HepG2 (cell line): ENCODE results near the gene PRKCZ. TPM values are rescaled to one million over a fixed set of nuclear protein-coding genes. Genes with fewer than 3 reads are reported as not detected.

Experiments used
- ATF3 ChIP-seq: sonication (generic); formaldehyde crosslinking; IDR thresholded peaks from 2 replicates; pipeline ENCODE4 v1.4.0; 2020; ENCODE audit warnings: missing genetic modification reagents
- BRF2 ChIP-seq: sonication (generic); formaldehyde crosslinking; IDR thresholded peaks from 2 replicates; pipeline ENCODE4 v1.8.1; 2022; ENCODE audit warnings: mild to moderate bottlenecking, missing genetic modification reagents
- HNF1B ChIP-seq: sonication (generic); formaldehyde crosslinking; IDR thresholded peaks from 2 replicates; pipeline ENCODE4 v1.5.1; 2020; ENCODE audit warnings: mild to moderate bottlenecking, moderate library complexity, missing genetic modification reagents
- HNRNPL ChIP-seq: fragments of 200-400 bp; formaldehyde crosslinking; IDR thresholded peaks from 2 replicates; pipeline ENCODE4 v1.6.1; 2017; ENCODE audit warnings: mild to moderate bottlenecking, low read depth, low read length
- KAT7 ChIP-seq: IDR thresholded peaks from 2 replicates; pipeline ENCODE4 v1.6.1; 2018; ENCODE audit warnings: borderline replicate concordance, missing compliant biosample characterization
- KLF12 ChIP-seq: sonication (generic); formaldehyde crosslinking; IDR thresholded peaks from 2 replicates; pipeline ENCODE4 v1.4.0; 2020; ENCODE audit warnings: missing genetic modification reagents, borderline replicate concordance
- PLSCR1 ChIP-seq: sonication (generic); formaldehyde crosslinking; IDR thresholded peaks from 2 replicates; pipeline ENCODE4 v1.5.0; 2020; ENCODE audit warnings: missing genetic modification reagents, mild to moderate bottlenecking, borderline replicate concordance
- POLR2G ChIP-seq: fragments of 200-400 bp; formaldehyde crosslinking; IDR thresholded peaks from 2 replicates; pipeline ENCODE4 v1.6.1; 2018; ENCODE audit warnings: mild to moderate bottlenecking, low read depth, low read length, moderate library complexity
- THAP11 ChIP-seq: IDR thresholded peaks from 2 replicates; pipeline ENCODE4 v1.6.1; 2016; ENCODE audit warnings: missing biosample characterization, missing genetic modification reagents
- THAP9 ChIP-seq: sonication (generic); formaldehyde crosslinking; IDR thresholded peaks from 2 replicates; pipeline ENCODE4; 2020; ENCODE audit warnings: missing genetic modification reagents, mild to moderate bottlenecking, borderline replicate concordance
- ZBTB38 ChIP-seq: sonication (generic); formaldehyde crosslinking; IDR thresholded peaks from 2 replicates; pipeline ENCODE4 v1.5.1; 2020; ENCODE audit warnings: mild to moderate bottlenecking, missing genetic modification reagents
- ZNF205 ChIP-seq: IDR thresholded peaks from 2 replicates; pipeline ENCODE4 v1.6.1; 2018; ENCODE audit warnings: missing biosample characterization, missing genetic modification reagents
- ZNF30 ChIP-seq: sonication (generic); formaldehyde crosslinking; IDR thresholded peaks from 2 replicates; pipeline ENCODE4 v1.5.0; 2020; ENCODE audit warnings: mild to moderate bottlenecking, missing genetic modification reagents
- ZNF382 ChIP-seq: sonication (generic); formaldehyde crosslinking; IDR thresholded peaks from 2 replicates; pipeline ENCODE4 v1.5.0; 2020; ENCODE audit warnings: missing genetic modification reagents, mild to moderate bottlenecking, borderline replicate concordance
- ZNF687 ChIP-seq: sonication (generic); formaldehyde crosslinking; IDR thresholded peaks from 2 replicates; pipeline ENCODE4 v1.5.1; 2020; ENCODE audit warnings: mild to moderate bottlenecking, missing genetic modification reagents, moderate library complexity
- ZNF75D ChIP-seq: sonication (generic); formaldehyde crosslinking; IDR thresholded peaks from 2 replicates; pipeline ENCODE4 v1.8.1; 2023; ENCODE audit warnings: missing genetic modification reagents, mild to moderate bottlenecking, borderline replicate concordance
- ZNF883 ChIP-seq: sonication (generic); formaldehyde crosslinking; IDR thresholded peaks from 2 replicates; pipeline ENCODE4 v1.5.1; 2020; ENCODE audit warnings: mild to moderate bottlenecking, missing genetic modification reagents; ENCODE audit errors: not compliant biosample characterization
- polyA plus RNA-seq, 8 experiments: library from polyadenylated mRNA; depleted of rRNA in 3 of 8; stranded (reverse) in 7 of 8; unstranded in 1 of 8; fragments of >200 nt; fragmentation: Illumina TruSeq in 4 of 8; extraction: Trizol in 4 of 8; gene quantifications; 2 replicates each; pipeline versions ENCODE4 v1.2.1 to v1.2.3, GENCODE V29; 2011 to 2016; ENCODE audit warnings: low read depth in 4 of 8, missing spikeins in 1 of 8, mixed read lengths in 1 of 8; ENCODE audit not compliant: insufficient read depth in 1 of 8
- total RNA-seq, 5 experiments: library from RNA; depleted of rRNA; stranded (reverse); fragments of >200 nt; fragmentation: Illumina TruSeq; extraction: Trizol; gene quantifications; 2 replicates each; pipeline ENCODE4 v1.2.3, GENCODE V29; 2016; ENCODE audit warnings: low read depth in 1 of 5

PRKCZ gene
- total and polyA plus RNA-seq, 2 of the 13 experiments (the other 11 are each of a cell fraction or from before 2014, with no cell fraction given), result 34.7 to 85.2 TPM

- TF ChIP-seq ZNF687, result peak; percentile 82
- no peak for TF ChIP-seq ZNF75D (CRISPR knock-in tag)
- TF ChIP-seq BRF2 (CRISPR knock-in tag), result no peak
- no peak for TF ChIP-seq ATF3 (CRISPR knock-in tag)
- peak; percentile 56; the same call in 1 of the 2 replicates for TF ChIP-seq THAP11
- TF ChIP-seq ZNF382 (CRISPR knock-in tag), result no peak
- no peak for TF ChIP-seq ZNF30 (CRISPR knock-in tag)
- TF ChIP-seq HNRNPL, result peak; percentile 100
- peak; percentile 63 for TF ChIP-seq POLR2G
- TF ChIP-seq PLSCR1 (CRISPR knock-in tag), result no peak
- TF ChIP-seq ZBTB38 (CRISPR knock-in tag), result 0 out of 2 replicates have a peak, but pooled peaks have one; percentile 29
- peak; percentile 54; the same call in 1 of the 2 replicates for TF ChIP-seq THAP9 (CRISPR knock-in tag)
- no peak for TF ChIP-seq KLF12 (CRISPR knock-in tag)
- peak; percentile 58; the same call in 1 of the 2 replicates for TF ChIP-seq KAT7
- TF ChIP-seq HNF1B, result peak; percentile 89; the same call in 1 of the 2 replicates
- TF ChIP-seq ZNF205 (CRISPR knock-in tag), result peak; percentile 28; the same call in 1 of the 2 replicates
- peak; percentile 51 for TF ChIP-seq ZNF883 (CRISPR knock-in tag)
Measured at GRCh38 chr1:2194898-2195673, 144.9 kb downstream of the PRKCZ start (continued).
